Dermis microvascular lymphatic vessel endothelial cell (primary cell): ENCODE data around the gene PPBP. TPM values are rescaled to one million over a fixed set of nuclear protein-coding genes. Genes with fewer than 3 reads are reported as not detected.

ENCODE experiments used
- DNase-seq, 2 donors: peaks; one replicate each; pipeline versions ENCODE4 v3.0.0 to v3.0.0-alpha.2; 2010; ENCODE audit warnings: low read depth in 2 of 2
- total RNA-seq: library from RNA; depleted of rRNA; stranded (reverse); fragments of >200 nt; gene quantifications from 2 replicates; pipeline ENCODE4 v1.2.1, GENCODE V29; 2014

Gene PPBP
- total RNA-seq, 1 donor from 2014 or later = not detected

DNA sequence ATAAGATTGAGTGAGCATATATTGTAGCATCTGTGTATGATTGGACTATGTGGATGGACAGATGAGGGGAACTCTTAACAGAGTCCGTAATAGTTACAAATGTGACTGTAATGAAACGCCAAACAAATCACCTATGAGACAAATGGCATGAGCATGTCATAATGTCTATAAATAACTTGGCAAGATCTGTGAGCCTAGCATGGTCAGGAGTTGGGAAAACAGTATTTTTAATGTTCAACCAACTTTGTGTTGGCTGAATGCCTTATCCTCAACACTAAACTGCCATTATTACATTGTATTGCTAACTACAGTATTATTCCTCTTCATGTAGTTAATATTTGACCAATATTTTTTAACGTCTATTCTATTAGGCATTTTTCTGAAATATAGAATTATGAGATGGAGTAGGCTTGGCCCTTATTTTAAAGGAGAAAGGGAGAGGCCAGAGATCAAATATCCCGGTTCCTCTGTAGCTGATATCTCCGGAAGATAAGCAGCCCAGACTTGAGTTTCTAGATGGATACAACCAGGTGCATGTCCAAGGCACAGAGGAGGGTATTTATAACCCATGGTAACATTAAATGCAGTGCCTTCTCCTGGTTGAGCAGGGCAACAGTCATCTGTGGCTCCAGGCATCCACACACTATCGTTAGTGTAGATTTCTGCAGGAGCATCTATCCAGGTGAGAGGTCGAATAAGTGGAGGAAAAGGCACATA, 38.8 kb downstream of the PPBP start:
- no peak for DNase-seq

DNA sequence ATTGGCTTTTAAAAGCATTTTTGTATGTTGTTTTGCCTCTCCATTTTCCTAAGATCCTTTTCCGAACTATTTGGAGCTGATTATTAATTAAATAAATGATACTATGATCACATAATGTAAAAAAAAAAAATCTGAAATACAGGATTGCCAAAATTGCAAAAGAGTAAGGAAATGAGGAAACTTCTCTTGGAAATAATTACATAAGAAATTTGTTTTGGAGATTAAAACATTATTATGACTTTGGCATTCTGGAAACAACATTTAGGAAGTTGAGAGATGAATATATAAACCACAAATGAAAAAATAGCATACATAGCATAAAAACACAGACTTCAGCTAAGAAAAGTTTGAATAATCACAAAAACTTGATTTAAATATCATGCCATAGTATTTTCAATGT, 39.7 kb downstream of the PPBP start:
- no peak for DNase-seq

DNA sequence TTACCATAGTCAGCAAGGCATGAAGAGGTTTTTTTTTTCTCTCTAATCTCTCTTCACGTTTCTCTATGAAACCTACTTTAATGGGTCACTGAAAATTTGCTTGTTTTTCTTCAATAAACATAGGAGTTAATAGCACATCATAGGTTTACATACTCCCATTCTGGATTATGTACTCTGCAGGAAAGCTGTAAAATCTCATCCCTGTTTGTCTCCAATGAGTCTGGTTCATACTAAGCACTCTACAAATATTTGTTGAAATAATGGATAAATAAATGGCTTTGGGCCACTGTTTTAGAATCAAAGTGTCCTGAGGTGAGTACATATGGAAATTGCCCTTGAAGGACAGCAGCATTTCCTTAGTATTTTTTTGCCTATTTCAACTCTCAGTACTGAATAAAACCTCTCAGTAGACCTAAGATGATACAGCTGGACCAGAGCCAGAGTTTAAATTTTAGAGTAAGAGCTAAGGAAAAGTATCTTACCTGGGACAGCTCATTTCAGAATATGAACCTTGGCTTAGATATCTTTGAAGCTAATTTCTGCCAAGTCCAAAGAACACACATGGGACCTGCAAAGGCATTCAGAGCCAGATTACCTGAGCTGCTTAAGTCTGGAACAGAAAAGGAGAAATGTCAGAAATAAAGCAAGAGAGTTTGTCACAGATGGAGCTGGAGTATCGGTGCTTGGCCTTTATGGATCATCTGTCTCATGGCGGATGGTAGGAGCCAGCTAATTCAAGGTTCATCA, 40.6 kb downstream of the PPBP start:
- DNase-seq = no peak

DNA sequence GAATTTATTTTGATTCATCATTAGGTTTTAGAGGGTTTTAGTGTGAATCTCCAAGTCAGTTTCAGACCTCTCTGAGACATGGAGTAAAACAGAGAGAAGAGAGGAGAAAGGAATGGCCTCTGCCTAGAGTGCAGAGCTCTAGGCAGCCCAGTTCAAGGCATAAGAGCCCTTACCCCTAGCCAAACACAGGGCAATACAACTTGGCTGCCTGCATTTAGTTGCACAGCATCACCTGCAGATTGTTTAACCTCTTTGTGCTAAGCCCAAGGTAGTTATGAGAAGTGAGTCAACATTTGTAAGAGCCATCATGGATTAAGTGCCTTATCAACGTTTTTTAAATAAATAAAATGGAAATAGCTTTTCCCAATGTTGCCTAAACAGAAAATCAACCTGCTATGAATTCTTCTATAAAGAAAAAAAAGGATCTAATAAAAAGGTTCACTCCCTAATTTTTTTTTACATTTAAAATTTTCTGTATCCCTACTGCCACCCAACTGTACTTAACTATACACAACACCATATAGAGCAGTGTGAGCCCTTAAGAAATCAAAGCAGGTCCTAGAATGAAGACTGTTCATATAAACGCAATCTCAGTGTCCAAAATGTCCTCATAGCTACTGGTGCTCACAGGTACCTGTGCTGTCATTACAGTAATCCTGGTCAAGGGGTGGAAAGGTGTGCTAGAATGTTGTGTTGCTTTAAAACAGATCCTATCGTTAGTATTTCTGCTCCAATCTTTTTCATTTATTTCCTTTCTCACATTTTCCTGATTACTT, 42.1 kb downstream of the PPBP start:
- DNase-seq = no peak

DNA sequence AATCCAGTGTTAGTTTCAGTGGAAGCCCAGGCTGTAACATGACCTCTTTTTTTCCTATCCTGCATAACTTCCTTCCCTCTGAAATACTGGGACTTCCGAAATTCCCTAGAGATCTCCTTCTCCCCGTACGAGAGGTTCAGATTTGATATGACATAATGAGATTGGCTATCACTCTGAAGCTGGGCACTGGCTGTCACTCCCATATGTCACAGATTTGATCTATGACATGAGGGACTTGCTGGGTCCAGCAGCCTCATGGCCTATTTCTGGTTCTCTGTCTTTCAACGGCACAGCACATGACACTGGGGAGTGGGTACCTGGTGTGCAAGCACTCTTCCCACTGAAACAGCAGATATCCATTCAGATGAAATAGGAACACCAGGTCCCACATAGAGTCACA, 42.9 kb downstream of the PPBP start:
- no peak for DNase-seq

DNA sequence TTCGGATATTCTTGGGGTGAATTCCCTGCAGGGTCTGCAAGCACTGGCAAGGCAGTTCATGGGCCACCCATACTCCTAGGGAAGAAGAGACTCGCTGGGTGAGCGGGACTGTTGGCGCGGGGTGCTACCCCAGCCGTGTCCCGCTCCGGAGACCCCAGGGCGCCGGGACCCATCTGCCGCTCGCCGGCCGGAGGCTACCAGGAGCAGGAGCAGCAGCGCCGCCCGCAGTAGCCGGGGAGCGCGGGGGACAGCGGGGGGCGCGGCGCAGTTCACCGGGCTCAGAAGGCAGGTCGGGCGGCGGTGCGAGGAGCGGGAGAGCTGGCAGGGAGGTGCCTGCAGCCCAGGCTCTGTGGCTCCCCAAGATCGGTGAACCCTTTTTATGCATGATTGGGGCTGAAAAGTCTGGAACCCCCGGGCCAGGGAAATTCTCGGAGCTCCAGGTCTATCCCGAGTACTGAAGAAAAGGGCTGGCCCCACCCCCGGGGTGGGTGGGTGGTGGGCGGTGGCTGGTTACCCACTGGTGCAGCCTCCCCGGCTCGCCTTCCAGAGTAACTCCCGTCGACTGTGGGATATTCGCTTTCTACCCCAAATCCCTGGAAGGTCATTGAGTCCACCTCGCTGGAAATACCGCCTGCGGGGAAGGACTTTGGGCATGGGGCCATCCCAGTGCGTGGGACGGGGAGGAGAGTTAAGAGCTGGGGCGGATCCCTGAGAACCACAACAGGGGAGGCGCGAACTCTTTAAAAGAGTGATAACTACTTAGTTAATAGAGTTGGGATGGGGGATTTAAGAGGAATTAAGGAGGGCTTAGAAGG, 43.7 kb downstream of the PPBP start:
- DNase-seq = no peak

DNA sequence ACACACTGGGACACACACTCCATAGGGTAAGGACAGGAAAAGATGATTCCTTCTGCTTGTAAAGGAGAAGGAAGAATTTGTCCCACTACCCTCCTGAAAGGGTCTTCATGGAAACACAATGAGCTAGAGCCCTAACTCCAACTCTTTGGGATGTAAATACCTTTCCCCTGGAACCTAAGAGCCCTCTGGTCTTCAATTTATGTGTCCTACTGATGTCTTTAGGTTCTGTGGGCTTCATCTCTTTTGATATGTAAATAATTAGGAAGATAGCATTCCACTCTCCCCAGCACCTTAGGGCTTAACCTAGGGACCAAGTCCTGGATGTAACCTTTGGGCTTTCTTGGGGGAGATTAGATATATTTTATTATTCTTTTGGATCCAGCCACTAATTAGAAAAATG, 44.4 kb downstream of the PPBP start:
- DNase-seq = no peak

DNA sequence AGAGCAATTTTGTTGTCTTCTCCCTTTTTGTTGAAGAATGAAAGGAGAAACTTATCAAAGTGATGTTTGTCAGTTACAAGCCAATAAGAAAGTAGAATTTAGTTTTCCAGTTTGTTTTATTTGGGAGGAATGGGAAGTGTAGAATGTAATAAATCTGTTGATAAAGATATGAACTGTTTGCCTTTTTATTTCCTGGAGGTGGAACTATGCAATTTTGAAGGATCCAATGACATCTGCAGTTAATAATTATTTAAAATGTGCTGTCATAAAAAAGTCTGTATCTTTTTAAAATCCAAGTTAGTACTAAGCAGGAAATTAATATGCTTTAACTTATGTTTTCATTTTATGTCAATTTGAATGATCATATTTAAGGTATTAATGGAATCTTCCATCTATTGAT, 51.0 kb downstream of the PPBP start:
- DNase-seq = no peak

Other genes with a start within 250 kb of the PPBP start
- gene CXCL8, start 247.6 kb downstream of the PPBP start, total RNA-seq = 35.7 and 48.3 TPM in 2 replicates
- 0.26 and 0.63 TPM in 2 replicates for gene CXCL6, start 151.5 kb downstream of the PPBP start, total RNA-seq
- gene PF4V1, start 134.9 kb downstream of the PPBP start, total RNA-seq = not detected in 2 replicates
- 5.6 and 18.0 TPM in 2 replicates for gene CXCL1, start 118.8 kb downstream of the PPBP start, total RNA-seq
- gene PF4, start 6.2 kb downstream of the PPBP start, total RNA-seq = not detected in 2 replicates
- gene CXCL5, start 10.5 kb upstream of the PPBP start, total RNA-seq = 0.13 TPM in 2 replicates
- gene CXCL3, start 50.5 kb upstream of the PPBP start, total RNA-seq = under 0.01 and 0.13 TPM in 2 replicates
- 0.51 and 2.5 TPM in 2 replicates for gene CXCL2, start 111.0 kb upstream of the PPBP start, total RNA-seq
- gene MTHFD2L, start 169.9 kb upstream of the PPBP start, total RNA-seq = 13.2 and 14.4 TPM in 2 replicates